ENCODE measurements around the gene XAB2. TPM values are rescaled to one million over a fixed set of nuclear protein-coding genes. Genes with fewer than 3 reads are reported as not detected.

Gene XAB2
- total and polyA plus RNA-seq, 2 donors (not counting 3 experiments of a cell fraction or from before 2014, with no cell fraction given), result 37.3 to 47.6 TPM

DNA sequence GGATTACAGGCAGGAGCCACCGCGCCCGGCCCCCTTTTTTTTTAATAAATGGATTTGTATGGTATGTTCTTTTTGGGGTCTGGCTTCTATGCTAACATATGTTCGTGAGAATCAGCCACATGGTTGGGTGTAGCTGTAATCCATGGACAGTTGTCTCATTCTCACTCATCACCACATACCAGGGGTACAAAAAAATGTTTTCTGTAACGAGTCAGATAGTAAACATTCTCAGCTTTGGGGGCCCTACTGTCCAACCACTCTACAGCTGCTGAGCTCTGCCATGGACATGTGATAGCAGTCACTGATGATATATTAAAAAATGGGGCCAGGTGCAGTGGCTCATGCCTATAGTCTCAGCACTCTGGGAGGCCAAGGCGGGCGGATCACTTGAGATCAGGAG lies 34.4 kb upstream of the XAB2 start:
- H3K79me2 ChIP-seq (ENCODE audit: control insufficient read depth, insufficient read depth, low read length), result no peaks in the 10 kb centered on the region
- no peak overlapping the region for H3K27ac ChIP-seq (ENCODE audit: insufficient read depth, low read depth, low read length)
- TF ChIP-seq, protein P1, sequence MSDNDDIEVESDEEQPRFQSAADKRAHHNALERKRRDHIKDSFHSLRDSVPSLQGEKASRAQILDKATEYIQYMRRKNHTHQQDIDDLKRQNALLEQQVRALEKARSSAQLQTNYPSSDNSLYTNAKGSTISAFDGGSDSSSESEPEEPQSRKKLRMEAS (IDR thresholded peaks at IDR 0.05; ENCODE audit: insufficient read depth, insufficient read length), result no peak
- TF ChIP-seq FOS (IDR thresholded peaks at IDR 0.05; ENCODE audit: borderline replicate concordance, insufficient read depth, low read length), result no peak
- TF ChIP-seq EZH2 (IDR thresholded peaks at IDR 0.05; ENCODE audit: borderline replicate concordance, low read depth, low read length, severe bottlenecking), result no peak
- TF ChIP-seq POLR2A (IDR thresholded peaks at IDR 0.05; ENCODE audit: low read depth, low read length), result no peak
- TF ChIP-seq POLR2AphosphoS5 (IDR thresholded peaks at IDR 0.05; ENCODE audit: insufficient read depth, low read depth, low read length), result no peak
- TF ChIP-seq MYC (IDR thresholded peaks at IDR 0.05; ENCODE audit: low read depth, low read length), result no peak
- TF ChIP-seq JUN (IDR thresholded peaks at IDR 0.05; ENCODE audit: borderline replicate concordance, insufficient read depth, insufficient read length, low read depth), result no peak
- no peak for TF ChIP-seq GATA2 (IDR thresholded peaks at IDR 0.05; ENCODE audit: insufficient read depth, insufficient read length, low read depth, low read length)
- TF ChIP-seq, protein P2, sequence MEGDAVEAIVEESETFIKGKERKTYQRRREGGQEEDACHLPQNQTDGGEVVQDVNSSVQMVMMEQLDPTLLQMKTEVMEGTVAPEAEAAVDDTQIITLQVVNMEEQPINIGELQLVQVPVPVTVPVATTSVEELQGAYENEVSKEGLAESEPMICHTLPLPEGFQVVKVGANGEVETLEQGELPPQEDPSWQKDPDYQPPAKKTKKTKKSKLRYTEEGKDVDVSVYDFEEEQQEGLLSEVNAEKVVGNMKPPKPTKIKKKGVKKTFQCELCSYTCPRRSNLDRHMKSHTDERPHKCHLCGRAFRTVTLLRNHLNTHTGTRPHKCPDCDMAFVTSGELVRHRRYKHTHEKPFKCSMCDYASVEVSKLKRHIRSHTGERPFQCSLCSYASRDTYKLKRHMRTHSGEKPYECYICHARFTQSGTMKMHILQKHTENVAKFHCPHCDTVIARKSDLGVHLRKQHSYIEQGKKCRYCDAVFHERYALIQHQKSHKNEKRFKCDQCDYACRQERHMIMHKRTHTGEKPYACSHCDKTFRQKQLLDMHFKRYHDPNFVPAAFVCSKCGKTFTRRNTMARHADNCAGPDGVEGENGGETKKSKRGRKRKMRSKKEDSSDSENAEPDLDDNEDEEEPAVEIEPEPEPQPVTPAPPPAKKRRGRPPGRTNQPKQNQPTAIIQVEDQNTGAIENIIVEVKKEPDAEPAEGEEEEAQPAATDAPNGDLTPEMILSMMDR (IDR thresholded peaks at IDR 0.05; ENCODE audit: extremely low read depth in 1 of 2, insufficient read depth in 1 of 2, low read depth in 1 of 2, low read length in 2 of 2), result no peak
- dilution Hi-C loops (cut with MboI; ENCODE audit: extremely low pct_ligation_motif_present, low sequenced_read_pairs) (no loop called here), intact Hi-C loops (cut with micrococcal nuclease) (no loop called here)
- no peaks in the 10 kb centered on the region for H3K36me3 ChIP-seq (ENCODE audit: control insufficient read depth in 2 of 2, extremely low read depth in 1 of 2, insufficient read depth in 2 of 2, low read length in 2 of 2)
- no peak overlapping the region for H2AFZ ChIP-seq (ENCODE audit: low read depth, low read length)
- no peaks in the 10 kb centered on the region for H4K20me1 ChIP-seq (replicated peaks; ENCODE audit: control insufficient read depth, extremely low read depth, insufficient read depth, low read length)
- FAIRE-seq (no peak), DNase-seq (ENCODE audit: low read depth, low spot score) (no peak)
- no peaks in the 10 kb centered on the region for H3K9me3 ChIP-seq (replicated peaks; ENCODE audit: control insufficient read depth, insufficient read depth, low read length)
- POLR2A ChIA-PET, result no interaction called here
- CTCF ChIA-PET, result interaction anchor here (1.2 kb wide), 1 partner anchor 205 kb away, joined by 3 read pairs; no protein-coding TSS in a partner anchor
- H3K27me3 ChIP-seq (ENCODE audit: control insufficient read depth in 2 of 2, insufficient read depth in 2 of 2, low read length in 2 of 2), result peaks cover 0 to 2% of the 10 kb centered on the region in 2 experiments
- no peaks in the 10 kb centered on the region for H3K9me1 ChIP-seq (replicated peaks; ENCODE audit: control insufficient read depth, extremely low read depth, insufficient read depth, low read length)
- no TSS peak for BruUV-seq (replicated peaks)
- H3K9ac ChIP-seq (replicated peaks; ENCODE audit: extremely low read depth, insufficient read depth, low read length), result no peak overlapping the region
- no peak overlapping the region for H3K4me3 ChIP-seq (replicated peaks in 1 of 3; ENCODE audit: insufficient read depth in 1 of 3, low read depth in 1 of 3, low read length in 3 of 3)
- no peak overlapping the region for H3K4me2 ChIP-seq (ENCODE audit: insufficient read depth, low read length)
- H3K4me1 ChIP-seq (ENCODE audit: control insufficient read depth, extremely low read depth, insufficient read depth, low read length), result no peaks in the 10 kb centered on the region

Measured in endothelial cell of umbilical vein (primary cell).